Measurements from ENCODE around the gene ACACA. TPM values are rescaled to one million over a fixed set of nuclear protein-coding genes. Genes with fewer than 3 reads are reported as not detected.

ACACA gene
- total and polyA plus RNA-seq, 2 donors (not counting 3 experiments of a cell fraction or from before 2014, with no cell fraction given): 55.3 to 124 TPM

- no peaks in the 10 kb centered on the region for H3K27me3 ChIP-seq (ENCODE audit: control insufficient read depth in 2 of 2, insufficient read depth in 2 of 2, low read length in 2 of 2)
- intact Hi-C loops (cut with micrococcal nuclease): no loop called here
- no peak overlapping the region for H3K4me2 ChIP-seq (ENCODE audit: insufficient read depth, low read length)
- H3K9ac ChIP-seq (replicated peaks; ENCODE audit: extremely low read depth, insufficient read depth, low read length): no peak overlapping the region
- no peak for TF ChIP-seq FOS (IDR thresholded peaks at IDR 0.05; ENCODE audit: borderline replicate concordance, insufficient read depth, low read length)
- TF ChIP-seq POLR2AphosphoS5 (IDR thresholded peaks at IDR 0.05; ENCODE audit: insufficient read depth, low read depth, low read length): no peak
- no peak for TF ChIP-seq CTCF (IDR thresholded peaks at IDR 0.05; ENCODE audit: extremely low read depth in 1 of 2, insufficient read depth in 1 of 2, low read depth in 1 of 2, low read length in 2 of 2)
- TF ChIP-seq EZH2 (IDR thresholded peaks at IDR 0.05; ENCODE audit: borderline replicate concordance, low read depth, low read length, severe bottlenecking): no peak
- no peak for TF ChIP-seq MYC (IDR thresholded peaks at IDR 0.05; ENCODE audit: low read depth, low read length)
- no peak for TF ChIP-seq POLR2A (IDR thresholded peaks at IDR 0.05; ENCODE audit: low read depth, low read length)
- TF ChIP-seq JUN (IDR thresholded peaks at IDR 0.05; ENCODE audit: borderline replicate concordance, insufficient read depth, insufficient read length, low read depth): no peak
- no peak for TF ChIP-seq GATA2 (IDR thresholded peaks at IDR 0.05; ENCODE audit: insufficient read depth, insufficient read length, low read depth, low read length)
- no peak for TF ChIP-seq MAX (IDR thresholded peaks at IDR 0.05; ENCODE audit: insufficient read depth, insufficient read length)
- no peaks in the 10 kb centered on the region for H3K36me3 ChIP-seq (ENCODE audit: control insufficient read depth in 2 of 2, extremely low read depth in 1 of 2, insufficient read depth in 2 of 2, low read length in 2 of 2)
- H2AFZ ChIP-seq (ENCODE audit: low read depth, low read length): no peak overlapping the region
- FAIRE-seq: no peak
- no peak for DNase-seq (ENCODE audit: low read depth, low spot score)
- ChIA-PET CTCF (interaction anchor here (12.2 kb wide), 1 partner anchor 18 kb away, joined by 123 read pairs; the partner anchor contains the start of gene C17orf78), POLR2A (no interaction called here)
- no peak overlapping the region for H3K27ac ChIP-seq (ENCODE audit: insufficient read depth, low read depth, low read length)
- no peaks in the 10 kb centered on the region for H4K20me1 ChIP-seq (replicated peaks; ENCODE audit: control insufficient read depth, extremely low read depth, insufficient read depth, low read length)
- no peaks in the 10 kb centered on the region for H3K79me2 ChIP-seq (ENCODE audit: control insufficient read depth, insufficient read depth, low read length)
- dilution Hi-C loops (cut with MboI; ENCODE audit: extremely low pct_ligation_motif_present, low sequenced_read_pairs): no loop called here
- H3K9me1 ChIP-seq (replicated peaks; ENCODE audit: control insufficient read depth, extremely low read depth, insufficient read depth, low read length): no peaks in the 10 kb centered on the region
- H3K4me1 ChIP-seq (ENCODE audit: control insufficient read depth, extremely low read depth, insufficient read depth, low read length): no peaks in the 10 kb centered on the region
- no TSS peak for BruUV-seq (replicated peaks)
- H3K9me3 ChIP-seq (replicated peaks; ENCODE audit: control insufficient read depth, insufficient read depth, low read length): no peaks in the 10 kb centered on the region
- H3K4me3 ChIP-seq (replicated peaks in 1 of 3; ENCODE audit: insufficient read depth in 1 of 3, low read depth in 1 of 3, low read length in 3 of 3): no peak overlapping the region
Observed at GRCh38 chr17:37392024-37392590, 14.5 kb downstream of the ACACA start.

Data from endothelial cell of umbilical vein (primary cell).